ENCODE results near the gene RPH3AL.
"Not testable (repeated sequence)": the region's sequence is repeated elsewhere in the genome, so short reads cannot be mapped to it uniquely, and the experiment has no call there.

RPH3AL gene

GRCh38 chr17:234994-235830, 117.4 kb downstream of the RPH3AL start:
- not testable (repeated sequence) for FAIRE-seq

- not testable (repeated sequence) for FAIRE-seq
These were observed 118.2 kb downstream of the RPH3AL start for GRCh38 chr17:234163-234993.

GRCh38 chr17:233473-233941, 119.1 kb downstream of the RPH3AL start:
- no peak for FAIRE-seq

- no peak for FAIRE-seq
These were observed 120.4 kb downstream of the RPH3AL start for GRCh38 chr17:231966-232807.

- FAIRE-seq = no peak
These were observed 121.2 kb downstream of the RPH3AL start for GRCh38 chr17:231191-231965.

GRCh38 chr17:230395-230770, 122.2 kb downstream of the RPH3AL start:
- FAIRE-seq = no peak

- FAIRE-seq = no peak
These were observed 122.8 kb downstream of the RPH3AL start for GRCh38 chr17:229709-230394.

- FAIRE-seq = no peak
These were observed 123.5 kb downstream of the RPH3AL start for GRCh38 chr17:228951-229708.

GRCh38 chr17:227946-228615, 124.5 kb downstream of the RPH3AL start:
- FAIRE-seq = no peak

- FAIRE-seq = no peak
These were observed 125.3 kb downstream of the RPH3AL start for GRCh38 chr17:227078-227945.

- no peak for FAIRE-seq
These were observed 126.2 kb downstream of the RPH3AL start for GRCh38 chr17:226108-227077.

- FAIRE-seq = no peak
These were observed 127.1 kb downstream of the RPH3AL start for GRCh38 chr17:225551-225950.

- FAIRE-seq = not testable (repeated sequence)
These were observed 128.0 kb downstream of the RPH3AL start for GRCh38 chr17:224576-224975.

GRCh38 chr17:223723-224471, 128.7 kb downstream of the RPH3AL start:
- FAIRE-seq = no peak

GRCh38 chr17:222172-222571, 130.4 kb downstream of the RPH3AL start:
- FAIRE-seq = no peak

- FAIRE-seq = no peak
These were observed 132.9 kb downstream of the RPH3AL start for GRCh38 chr17:219696-220095.

All from colon (tissue), 2 donors.